ENCODE measurements around the gene UBE2G2.

DNA sequence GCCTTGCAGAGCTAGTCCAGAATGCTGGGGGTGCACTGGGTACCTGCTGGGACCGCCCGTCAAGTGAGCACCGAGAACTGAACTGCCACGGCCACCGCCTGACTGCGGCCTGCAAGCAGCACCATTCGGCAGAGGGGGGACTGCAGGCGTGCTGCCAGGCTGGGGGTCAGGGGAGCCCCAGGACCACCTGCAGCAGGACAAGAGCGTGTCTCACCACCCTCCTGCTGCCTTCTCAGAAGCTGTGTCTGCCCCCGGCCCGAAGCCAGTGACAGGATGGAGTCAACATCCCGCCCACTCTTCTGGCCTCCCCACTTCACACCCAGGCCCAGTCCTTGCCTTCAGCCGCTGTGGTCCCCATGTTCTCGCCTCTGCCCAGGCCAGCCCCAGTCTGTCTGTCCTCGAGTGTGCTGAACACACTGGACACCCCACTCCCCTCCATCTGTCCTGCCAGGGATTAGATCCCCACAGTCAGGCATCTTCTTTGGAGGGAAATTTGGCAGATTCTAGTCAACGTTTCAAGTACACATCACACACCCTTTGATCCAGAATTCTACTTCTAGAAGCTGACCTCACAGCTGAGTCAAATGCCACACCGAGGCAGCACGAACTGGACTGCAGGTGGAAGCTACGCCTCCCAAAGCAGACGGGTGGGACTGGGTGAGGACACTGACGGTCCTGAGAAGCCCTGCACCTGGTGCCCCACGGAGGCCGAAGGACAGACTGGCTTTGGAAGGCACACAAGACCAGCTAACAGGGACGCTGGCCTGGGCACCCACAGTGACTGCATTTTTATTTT, 45.8 kb upstream of the UBE2G2 start:
- TF ChIP-seq, protein P1, sequence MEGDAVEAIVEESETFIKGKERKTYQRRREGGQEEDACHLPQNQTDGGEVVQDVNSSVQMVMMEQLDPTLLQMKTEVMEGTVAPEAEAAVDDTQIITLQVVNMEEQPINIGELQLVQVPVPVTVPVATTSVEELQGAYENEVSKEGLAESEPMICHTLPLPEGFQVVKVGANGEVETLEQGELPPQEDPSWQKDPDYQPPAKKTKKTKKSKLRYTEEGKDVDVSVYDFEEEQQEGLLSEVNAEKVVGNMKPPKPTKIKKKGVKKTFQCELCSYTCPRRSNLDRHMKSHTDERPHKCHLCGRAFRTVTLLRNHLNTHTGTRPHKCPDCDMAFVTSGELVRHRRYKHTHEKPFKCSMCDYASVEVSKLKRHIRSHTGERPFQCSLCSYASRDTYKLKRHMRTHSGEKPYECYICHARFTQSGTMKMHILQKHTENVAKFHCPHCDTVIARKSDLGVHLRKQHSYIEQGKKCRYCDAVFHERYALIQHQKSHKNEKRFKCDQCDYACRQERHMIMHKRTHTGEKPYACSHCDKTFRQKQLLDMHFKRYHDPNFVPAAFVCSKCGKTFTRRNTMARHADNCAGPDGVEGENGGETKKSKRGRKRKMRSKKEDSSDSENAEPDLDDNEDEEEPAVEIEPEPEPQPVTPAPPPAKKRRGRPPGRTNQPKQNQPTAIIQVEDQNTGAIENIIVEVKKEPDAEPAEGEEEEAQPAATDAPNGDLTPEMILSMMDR (IDR thresholded peaks at IDR 0.05): no peak
- TF ChIP-seq POLR2A (IDR thresholded peaks at IDR 0.05) (no peak), EP300 (IDR thresholded peaks at IDR 0.05; ENCODE audit: low read depth) (no peak), POLR2AphosphoS5 (IDR thresholded peaks at IDR 0.05) (no peak)
